ENCODE data around the gene DIRAS1. TPM values are rescaled to one million over a fixed set of nuclear protein-coding genes. Genes with fewer than 3 reads are reported as not detected.
A peak's percentile ranks its signal among the peaks of the same experiment; 100 is the strongest.

DIRAS1 gene
- polyA plus RNA-seq, 2 of the 4 experiments (the other 2 are of a cell fraction): 2.5 to 4.3 TPM

GRCh38 chr19:2739602-2740313 lies 18.6 kb upstream of the DIRAS1 start, which contains the start of gene SLC39A3:
Gene SLC39A3, minus strand, starts transcription at chr19:2740017. Its CDS starts 2,760 bp downstream, at chr19:2737257.
- FAIRE-seq (no peak), DNase-seq (ENCODE audit: low read depth in 1 of 2, low spot score in 1 of 2) (peak; percentile 97 to 99), ATAC-seq (peak; percentile 99 to 100)
- 0% methylated on average over 5 of the region's 64 CpGs for WGBS (ENCODE audit: missing lambda C conversion rate)
- H3K4me1 ChIP-seq: 0 out of 3 replicates have a peak, but pooled peaks cover 3% of the 10 kb centered on the region
- H3K9me3 ChIP-seq: no peaks in the 10 kb centered on the region
- peak within 1 kb of the TSS; percentile 92 for H3K4me2 ChIP-seq
- peak within 1 kb of the TSS; percentile 74 to 96 for H3K27ac ChIP-seq
- peak within 1 kb of the TSS; percentile 91 for H3K4me3 ChIP-seq
- TF ChIP-seq ZNF302 (CRISPR knock-in tag; IDR thresholded peaks at IDR 0.05) (0 out of 2 replicates have a peak, but pooled peaks have one; percentile 45), SMC3 (IDR thresholded peaks at IDR 0.05) (no peak), HOXB13 (CRISPR knock-in tag; IDR thresholded peaks at IDR 0.05; ENCODE audit: low read depth) (peak; percentile 82), FOSB (CRISPR knock-in tag; IDR thresholded peaks at IDR 0.05) (no peak), FOXS1 (CRISPR knock-in tag; IDR thresholded peaks at IDR 0.05) (peak; percentile 95), TFCP2L1 (CRISPR knock-in tag; IDR thresholded peaks at IDR 0.05) (0 out of 2 replicates have a peak, but pooled peaks have one; percentile 24), KDM1A (IDR thresholded peaks at IDR 0.05; ENCODE audit: low read depth) (no peak), RARB (CRISPR knock-in tag; IDR thresholded peaks at IDR 0.05) (no peak), PBX3 (IDR thresholded peaks at IDR 0.05) (peak; percentile 96), GATA3 (IDR thresholded peaks at IDR 0.05; ENCODE audit: borderline replicate concordance) (no peak; the same call in 1 of the 2 replicates), TP53 (CRISPR knock-in tag; IDR thresholded peaks at IDR 0.05) (peak; percentile 57; the same call in 1 of the 2 replicates), POLR2A (IDR thresholded peaks at IDR 0.05; ENCODE audit: low read length) (peak; percentile 48), EP300 (IDR thresholded peaks at IDR 0.05) (no peak), CHD4 (IDR thresholded peaks at IDR 0.05; ENCODE audit: borderline replicate concordance) (no peak), ZC3H11A (IDR thresholded peaks at IDR 0.05) (0 out of 2 replicates have a peak, but pooled peaks have one; percentile 13), EHF (CRISPR knock-in tag; IDR thresholded peaks at IDR 0.05) (peak; percentile 77), HEYL (CRISPR knock-in tag; IDR thresholded peaks at IDR 0.05) (0 out of 2 replicates have a peak, but pooled peaks have one; percentile 58), ZSCAN20 (CRISPR knock-in tag; IDR thresholded peaks at IDR 0.05) (peak; percentile 81; the same call in 1 of the 2 replicates), RAD21 (conservative IDR thresholded peaks at IDR 0.05 in 1 of 2, IDR thresholded peaks at IDR 0.05 in 1 of 2) (no peak), MAZ (IDR thresholded peaks at IDR 0.05; ENCODE audit: borderline replicate concordance, low read depth, low read length) (0 out of 2 replicates have a peak, but pooled peaks have one; percentile 43), PHF8 (IDR thresholded peaks at IDR 0.05; ENCODE audit: borderline replicate concordance, low read depth) (peak; percentile 74; the same call in 1 of the 2 replicates), NR3C1 (IDR thresholded peaks at IDR 0.05) (no peak), JUNB (IDR thresholded peaks at IDR 0.05) (no peak), ZFP36 (IDR thresholded peaks at IDR 0.05; ENCODE audit: borderline replicate concordance, partially characterized antibody) (peak; percentile 16), ATOH8 (CRISPR knock-in tag; IDR thresholded peaks at IDR 0.05; ENCODE audit: low read depth) (peak; percentile 91), HOXB5 (CRISPR knock-in tag; IDR thresholded peaks at IDR 0.05) (peak; percentile 90), CEBPB (IDR thresholded peaks at IDR 0.05) (no peak), HDAC2 (IDR thresholded peaks at IDR 0.05) (peak; percentile 37; the same call in 1 of the 2 replicates), EHMT2 (IDR thresholded peaks at IDR 0.05; ENCODE audit: low read depth) (peak; percentile 95), KDM5A (IDR thresholded peaks at IDR 0.05) (0 out of 2 replicates have a peak, but pooled peaks have one; percentile 27), JUN (IDR thresholded peaks at IDR 0.05) (peak in 1 of 2 experiments; percentile 62; a peak in 3 of 5 replicates)
- TF ChIP-seq, protein P1, sequence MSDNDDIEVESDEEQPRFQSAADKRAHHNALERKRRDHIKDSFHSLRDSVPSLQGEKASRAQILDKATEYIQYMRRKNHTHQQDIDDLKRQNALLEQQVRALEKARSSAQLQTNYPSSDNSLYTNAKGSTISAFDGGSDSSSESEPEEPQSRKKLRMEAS (IDR thresholded peaks at IDR 0.05): peak; percentile 58; the same call in 1 of the 2 replicates
- TF ChIP-seq, protein P2, sequence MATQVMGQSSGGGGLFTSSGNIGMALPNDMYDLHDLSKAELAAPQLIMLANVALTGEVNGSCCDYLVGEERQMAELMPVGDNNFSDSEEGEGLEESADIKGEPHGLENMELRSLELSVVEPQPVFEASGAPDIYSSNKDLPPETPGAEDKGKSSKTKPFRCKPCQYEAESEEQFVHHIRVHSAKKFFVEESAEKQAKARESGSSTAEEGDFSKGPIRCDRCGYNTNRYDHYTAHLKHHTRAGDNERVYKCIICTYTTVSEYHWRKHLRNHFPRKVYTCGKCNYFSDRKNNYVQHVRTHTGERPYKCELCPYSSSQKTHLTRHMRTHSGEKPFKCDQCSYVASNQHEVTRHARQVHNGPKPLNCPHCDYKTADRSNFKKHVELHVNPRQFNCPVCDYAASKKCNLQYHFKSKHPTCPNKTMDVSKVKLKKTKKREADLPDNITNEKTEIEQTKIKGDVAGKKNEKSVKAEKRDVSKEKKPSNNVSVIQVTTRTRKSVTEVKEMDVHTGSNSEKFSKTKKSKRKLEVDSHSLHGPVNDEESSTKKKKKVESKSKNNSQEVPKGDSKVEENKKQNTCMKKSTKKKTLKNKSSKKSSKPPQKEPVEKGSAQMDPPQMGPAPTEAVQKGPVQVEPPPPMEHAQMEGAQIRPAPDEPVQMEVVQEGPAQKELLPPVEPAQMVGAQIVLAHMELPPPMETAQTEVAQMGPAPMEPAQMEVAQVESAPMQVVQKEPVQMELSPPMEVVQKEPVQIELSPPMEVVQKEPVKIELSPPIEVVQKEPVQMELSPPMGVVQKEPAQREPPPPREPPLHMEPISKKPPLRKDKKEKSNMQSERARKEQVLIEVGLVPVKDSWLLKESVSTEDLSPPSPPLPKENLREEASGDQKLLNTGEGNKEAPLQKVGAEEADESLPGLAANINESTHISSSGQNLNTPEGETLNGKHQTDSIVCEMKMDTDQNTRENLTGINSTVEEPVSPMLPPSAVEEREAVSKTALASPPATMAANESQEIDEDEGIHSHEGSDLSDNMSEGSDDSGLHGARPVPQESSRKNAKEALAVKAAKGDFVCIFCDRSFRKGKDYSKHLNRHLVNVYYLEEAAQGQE (IDR thresholded peaks at IDR 0.05): peak; percentile 98
- POLR2A ChIA-PET: interaction anchor here (0.6 to 1.1 kb wide), 3 partner anchors 38 to 197 kb away, joined by 3 to 6 read pairs (median 4); no protein-coding TSS in a partner anchor
- CTCF ChIA-PET: interaction anchor here (1.4 to 4.2 kb wide), 3 partner anchors 10 to 103 kb away, joined by 4 to 16 read pairs (median 11); no protein-coding TSS in a partner anchor

Measured in A549 (cell line).